ENCODE measurements around the gene FAM3C. TPM values are rescaled to one million over a fixed set of nuclear protein-coding genes. Genes with fewer than 3 reads are reported as not detected.

Gene FAM3C
- total RNA-seq, 4 donors from 2014 or later, result 91.0 to 109 (median 97.9) TPM

- intact Hi-C loops (cut with DNase I), result no loop called here
- Histone ChIP-seq H3K9me3 (no peaks in the 10 kb centered on the region), H3K4me1 (no peaks in the 10 kb centered on the region), H3K4me3 (replicated peaks in 1 of 3) (no peak overlapping the region), H3K36me3 (peaks cover 0 to 2% of the 10 kb centered on the region in 2 donors), H3K27ac (no peak overlapping the region), H3K27me3 (no peaks in the 10 kb centered on the region)
- 89 to 92% methylated on average over 2 of the region's 2 CpGs for WGBS, 2 donors
- DNase-seq, result no peak
- TF ChIP-seq POLR2A (IDR thresholded peaks at IDR 0.05), result no peak
- no peak for TF ChIP-seq CTCF (IDR thresholded peaks at IDR 0.05)
These were observed 52.0 kb downstream of the FAM3C start for GRCh38 chr7:121344093-121344492.

GRCh38 chr7:121343302-121343701 is 52.8 kb downstream of the FAM3C start:
- intact Hi-C loops (cut with DNase I), result no loop called here
- WGBS, 2 donors, result 75 to 81% methylated on average over 3 of the region's 3 CpGs
- H3K27me3 ChIP-seq, result no peaks in the 10 kb centered on the region
- H3K27ac ChIP-seq, result no peak overlapping the region
- no peaks in the 10 kb centered on the region for H3K9me3 ChIP-seq
- H3K4me1 ChIP-seq, result no peaks in the 10 kb centered on the region
- H3K36me3 ChIP-seq, result peaks cover 0 to 2% of the 10 kb centered on the region in 2 donors
- no peak for DNase-seq
- no peak overlapping the region for H3K4me3 ChIP-seq (replicated peaks in 1 of 3)
- TF ChIP-seq CTCF (IDR thresholded peaks at IDR 0.05) (no peak), POLR2A (IDR thresholded peaks at IDR 0.05) (no peak)

- TF ChIP-seq CTCF (IDR thresholded peaks at IDR 0.05) (no peak), POLR2A (IDR thresholded peaks at IDR 0.05) (no peak)
- DNase-seq, result no peak
- WGBS, 2 donors, result 93 to 94% methylated on average over 4 of the region's 4 CpGs
- Histone ChIP-seq H3K36me3 (peaks cover 0 to 2% of the 10 kb centered on the region in 2 donors), H3K27me3 (no peaks in the 10 kb centered on the region), H3K4me1 (no peaks in the 10 kb centered on the region), H3K4me3 (replicated peaks in 1 of 3) (no peak overlapping the region), H3K9me3 (no peaks in the 10 kb centered on the region), H3K27ac (no peak overlapping the region)
- intact Hi-C loops (cut with DNase I), result no loop called here
These were observed 53.5 kb downstream of the FAM3C start for GRCh38 chr7:121342631-121343030.

GRCh38 chr7:121341933-121342332 is 54.2 kb downstream of the FAM3C start:
- H3K27ac ChIP-seq, result no peak overlapping the region
- no peaks in the 10 kb centered on the region for H3K27me3 ChIP-seq
- no peak for DNase-seq
- peaks cover 0 to 2% of the 10 kb centered on the region in 2 donors for H3K36me3 ChIP-seq
- H3K4me1 ChIP-seq, result no peaks in the 10 kb centered on the region
- no peak for TF ChIP-seq POLR2A (IDR thresholded peaks at IDR 0.05)
- no peak for TF ChIP-seq CTCF (IDR thresholded peaks at IDR 0.05)
- H3K4me3 ChIP-seq (replicated peaks in 1 of 3), result no peak overlapping the region
- H3K9me3 ChIP-seq, result no peaks in the 10 kb centered on the region
- intact Hi-C loops (cut with DNase I), result no loop called here

- Histone ChIP-seq H3K4me1 (no peaks in the 10 kb centered on the region), H3K9me3 (no peaks in the 10 kb centered on the region), H3K27ac (no peak overlapping the region), H3K4me3 (replicated peaks in 1 of 3) (no peak overlapping the region), H3K27me3 (no peaks in the 10 kb centered on the region), H3K36me3 (no peaks in the 10 kb centered on the region)
- no peak for DNase-seq
- intact Hi-C loops (cut with DNase I), result no loop called here
- no peak for TF ChIP-seq POLR2A (IDR thresholded peaks at IDR 0.05)
- no peak for TF ChIP-seq CTCF (IDR thresholded peaks at IDR 0.05)
- WGBS, 2 donors, result 84 to 91% methylated on average over 5 of the region's 5 CpGs
These were observed 57.0 kb downstream of the FAM3C start for GRCh38 chr7:121339082-121339481.

Data from thyroid gland (tissue), 4 donors.